Liver (tissue), 2 donors: Measurements from ENCODE around the gene ADGRD1.

Source experiments
- CTCF ChIP-seq: fragments of 150-350 bp; IDR thresholded peaks from 2 replicates; pipeline ENCODE4 v1.5.1; 2017; ENCODE audit warnings: improper control_type of control experiment, low read depth, low read length; ENCODE audit not compliant: missing input control
- MAX ChIP-seq: IDR thresholded peaks from 2 replicates; pipeline ENCODE4 v1.6.1; 2016; ENCODE audit warnings: antibody characterized with exemption
- TF ChIP-seq, protein P1 (sequence below): IDR thresholded peaks from 2 replicates; pipeline ENCODE4 v1.6.1; 2016; ENCODE audit warnings: antibody characterized with exemption, mild to moderate bottlenecking
- donor health status: healthy.

DNA sequence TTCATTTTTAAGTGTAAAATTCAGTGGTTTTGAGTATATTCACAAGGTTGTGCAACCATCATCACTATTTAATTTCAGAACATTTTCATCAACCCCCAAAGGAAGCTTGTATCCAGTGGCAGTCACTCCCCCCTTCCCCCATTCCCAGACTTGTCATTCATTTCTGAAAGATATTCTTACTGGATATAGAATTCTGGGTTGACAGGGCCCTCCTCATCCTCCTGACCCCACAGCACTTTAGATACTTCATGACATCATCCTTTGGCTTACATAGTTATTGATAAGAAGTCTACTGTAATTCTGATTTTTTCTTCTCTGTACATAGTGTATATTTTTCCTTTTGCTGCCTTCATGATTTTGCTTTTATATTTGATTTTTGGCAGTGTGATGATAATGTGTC lies 8.8 kb upstream of the ADGRD1 start:
- TF ChIP-seq CTCF (no peak), MAX (no peak)
- TF ChIP-seq, protein P1, sequence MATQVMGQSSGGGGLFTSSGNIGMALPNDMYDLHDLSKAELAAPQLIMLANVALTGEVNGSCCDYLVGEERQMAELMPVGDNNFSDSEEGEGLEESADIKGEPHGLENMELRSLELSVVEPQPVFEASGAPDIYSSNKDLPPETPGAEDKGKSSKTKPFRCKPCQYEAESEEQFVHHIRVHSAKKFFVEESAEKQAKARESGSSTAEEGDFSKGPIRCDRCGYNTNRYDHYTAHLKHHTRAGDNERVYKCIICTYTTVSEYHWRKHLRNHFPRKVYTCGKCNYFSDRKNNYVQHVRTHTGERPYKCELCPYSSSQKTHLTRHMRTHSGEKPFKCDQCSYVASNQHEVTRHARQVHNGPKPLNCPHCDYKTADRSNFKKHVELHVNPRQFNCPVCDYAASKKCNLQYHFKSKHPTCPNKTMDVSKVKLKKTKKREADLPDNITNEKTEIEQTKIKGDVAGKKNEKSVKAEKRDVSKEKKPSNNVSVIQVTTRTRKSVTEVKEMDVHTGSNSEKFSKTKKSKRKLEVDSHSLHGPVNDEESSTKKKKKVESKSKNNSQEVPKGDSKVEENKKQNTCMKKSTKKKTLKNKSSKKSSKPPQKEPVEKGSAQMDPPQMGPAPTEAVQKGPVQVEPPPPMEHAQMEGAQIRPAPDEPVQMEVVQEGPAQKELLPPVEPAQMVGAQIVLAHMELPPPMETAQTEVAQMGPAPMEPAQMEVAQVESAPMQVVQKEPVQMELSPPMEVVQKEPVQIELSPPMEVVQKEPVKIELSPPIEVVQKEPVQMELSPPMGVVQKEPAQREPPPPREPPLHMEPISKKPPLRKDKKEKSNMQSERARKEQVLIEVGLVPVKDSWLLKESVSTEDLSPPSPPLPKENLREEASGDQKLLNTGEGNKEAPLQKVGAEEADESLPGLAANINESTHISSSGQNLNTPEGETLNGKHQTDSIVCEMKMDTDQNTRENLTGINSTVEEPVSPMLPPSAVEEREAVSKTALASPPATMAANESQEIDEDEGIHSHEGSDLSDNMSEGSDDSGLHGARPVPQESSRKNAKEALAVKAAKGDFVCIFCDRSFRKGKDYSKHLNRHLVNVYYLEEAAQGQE = no peak
